ENCODE data around the gene HOXD4. TPM values are rescaled to one million over a fixed set of nuclear protein-coding genes. Genes with fewer than 3 reads are reported as not detected.

The HOXD4 gene
- total RNA-seq, 2 experiments from 2014 or later: not detected

- Mint-ChIP-seq H3K4me1 (ENCODE audit: low read depth) (peaks cover 23% of the 10 kb centered on the region), H3K4me3 (no peak overlapping the region), H3K27me3 (peaks cover 76% of the 10 kb centered on the region), H3K27ac (no peak overlapping the region), H3K36me3 (peaks cover 7% of the 10 kb centered on the region), H3K9me3 (no peaks in the 10 kb centered on the region)
- CTCF ChIA-PET: interaction anchor here (1.5 to 2.0 kb wide), 2 partner anchors 48 to 77 kb away, joined by 4 to 8 read pairs; no protein-coding TSS in a partner anchor
- no peak for DNase-seq
- POLR2A ChIA-PET: no interaction called here
- intact Hi-C loops (cut with micrococcal nuclease): loop anchor here (5.0 kb wide), 1 partner anchor 47 kb away; the partner anchor contains the start of gene HOXD8
These were observed 23.1 kb downstream of the HOXD4 start for GRCh38 chr2:176174382-176174823.

DNA sequence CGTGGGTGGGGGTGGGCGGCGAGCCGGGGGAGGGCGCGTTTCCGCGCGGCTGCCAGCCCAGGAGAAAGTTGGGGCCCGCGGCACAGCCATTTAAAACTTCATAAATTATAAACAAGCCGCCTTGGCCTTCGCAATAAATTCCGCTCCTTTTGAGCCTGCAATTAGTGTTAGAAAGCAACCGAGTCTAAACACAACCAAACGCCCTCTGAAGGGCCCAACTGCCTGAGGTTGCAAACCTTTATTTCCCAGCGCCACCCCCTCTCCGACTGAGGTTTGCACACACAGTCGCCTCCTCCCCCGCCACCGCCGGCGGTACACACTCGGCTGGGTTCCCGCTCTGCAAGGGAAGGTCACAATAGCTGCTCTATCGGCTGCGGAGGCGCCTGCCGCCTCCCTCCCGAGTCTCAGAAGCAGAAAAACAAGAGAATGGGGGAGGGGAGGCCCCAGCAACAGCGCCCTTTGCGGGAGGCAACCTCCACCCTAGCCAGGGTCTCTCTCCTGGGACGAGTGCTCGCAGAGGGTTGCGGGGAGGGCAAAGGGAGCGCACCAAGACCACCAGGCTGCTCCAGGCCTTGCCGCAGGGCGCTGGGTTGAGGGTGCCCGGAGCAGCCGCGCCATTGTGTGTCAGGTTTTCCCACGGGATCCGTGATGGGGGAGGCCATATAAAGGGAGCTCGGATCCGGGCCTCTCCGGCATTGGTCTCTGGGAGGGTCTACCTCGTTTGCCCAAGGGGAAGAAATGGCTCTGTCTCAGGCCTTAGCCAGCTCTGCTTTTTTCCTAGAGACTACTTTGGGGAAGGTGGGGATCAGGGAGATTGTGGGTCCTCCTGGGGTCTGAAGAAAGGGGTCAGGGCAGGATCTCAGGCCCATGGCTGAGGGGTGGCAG lies 23.7 kb downstream of the HOXD4 start:
- ChIA-PET CTCF (interaction anchor here (0.9 to 2.0 kb wide), 3 partner anchors 48 to 480 kb away, joined by 3 to 8 read pairs (median 4); no protein-coding TSS in a partner anchor), POLR2A (no interaction called here)
- H3K27ac Mint-ChIP-seq: no peak overlapping the region
- H3K4me1 Mint-ChIP-seq (ENCODE audit: low read depth): peaks cover 23% of the 10 kb centered on the region
- no peaks in the 10 kb centered on the region for H3K9me3 Mint-ChIP-seq
- intact Hi-C loops (cut with micrococcal nuclease): loop anchor here (5.0 kb wide), 1 partner anchor 48 kb away; the partner anchor contains the start of gene HOXD8
- peak; percentile 34 for DNase-seq
- H3K4me3 Mint-ChIP-seq: no peak overlapping the region
- H3K36me3 Mint-ChIP-seq: peaks cover 7% of the 10 kb centered on the region
- peaks cover 78% of the 10 kb centered on the region for H3K27me3 Mint-ChIP-seq

DNA sequence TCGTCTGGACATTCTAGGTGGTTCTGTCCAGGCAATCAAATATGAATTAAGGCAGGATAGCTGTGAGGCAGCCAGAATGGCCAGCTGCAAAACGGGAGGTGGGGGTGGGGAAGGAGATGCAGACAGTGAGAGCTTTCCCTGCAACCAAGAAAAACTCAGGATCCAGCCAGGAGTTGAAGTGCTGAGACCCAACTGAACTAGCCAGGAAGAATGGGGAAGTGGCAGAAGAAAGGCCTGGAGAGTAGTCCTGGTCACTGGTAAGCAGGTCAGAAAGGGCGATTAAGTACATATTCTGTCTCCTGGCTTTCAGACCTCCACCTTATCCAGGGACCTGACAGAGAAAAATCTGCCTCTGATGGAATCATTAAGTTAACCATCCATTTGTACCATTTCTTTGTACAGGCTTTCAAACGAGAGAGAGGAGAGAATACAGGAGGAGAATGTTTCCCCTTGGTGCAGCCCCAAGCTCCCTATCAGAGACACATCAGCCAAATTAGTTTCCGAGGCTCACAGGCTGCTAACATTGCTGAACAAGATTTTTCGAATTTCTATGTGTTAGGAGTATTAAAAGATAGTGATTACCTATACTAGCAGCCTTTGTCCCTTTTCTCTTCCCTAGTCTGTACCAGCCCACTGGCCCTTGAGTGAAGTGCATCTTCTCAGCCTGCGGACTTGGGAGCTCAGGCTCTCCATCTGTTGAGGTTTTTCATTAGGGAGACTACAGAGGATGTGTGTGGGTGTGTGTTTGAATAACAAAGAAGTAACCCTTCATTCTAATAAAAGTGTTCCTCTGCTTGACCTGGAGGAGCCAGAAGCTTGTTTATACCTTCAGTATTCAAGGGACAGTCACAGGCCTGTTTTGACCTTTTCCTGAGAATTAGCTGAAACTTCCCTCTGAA lies 24.6 kb downstream of the HOXD4 start:
- H3K4me3 Mint-ChIP-seq: no peak overlapping the region
- ChIA-PET POLR2A (no interaction called here), CTCF (interaction anchor here (0.6 to 2.0 kb wide), 4 partner anchors 49 to 1523 kb away, joined by 3 to 8 read pairs (median 4); no protein-coding TSS in a partner anchor)
- H3K27ac Mint-ChIP-seq: no peak overlapping the region
- no peaks in the 10 kb centered on the region for H3K9me3 Mint-ChIP-seq
- peaks cover 79% of the 10 kb centered on the region for H3K27me3 Mint-ChIP-seq
- intact Hi-C loops (cut with micrococcal nuclease): no loop called here
- peaks cover 7% of the 10 kb centered on the region for H3K36me3 Mint-ChIP-seq
- peaks cover 23% of the 10 kb centered on the region for H3K4me1 Mint-ChIP-seq (ENCODE audit: low read depth)
- DNase-seq: no peak

GRCh38 chr2:176177580-176178037 lies 26.3 kb downstream of the HOXD4 start:
- Mint-ChIP-seq H3K4me1 (ENCODE audit: low read depth) (peaks cover 20% of the 10 kb centered on the region), H3K9me3 (no peaks in the 10 kb centered on the region), H3K4me3 (no peak overlapping the region), H3K27ac (no peak overlapping the region), H3K27me3 (peaks cover 76% of the 10 kb centered on the region), H3K36me3 (peaks cover 6% of the 10 kb centered on the region)
- ChIA-PET POLR2A (no interaction called here), CTCF (interaction anchor here (1.5 kb wide), 1 partner anchor 51 kb away, joined by 4 read pairs; no protein-coding TSS in a partner anchor)
- intact Hi-C loops (cut with micrococcal nuclease): no loop called here
- no peak for DNase-seq

GRCh38 chr2:176178038-176178756 lies 26.8 kb downstream of the HOXD4 start:
- Mint-ChIP-seq H3K4me1 (ENCODE audit: low read depth) (peaks cover 17% of the 10 kb centered on the region), H3K4me3 (no peak overlapping the region), H3K9me3 (no peaks in the 10 kb centered on the region), H3K27ac (no peak overlapping the region), H3K36me3 (peaks cover 3% of the 10 kb centered on the region), H3K27me3 (peaks cover 77% of the 10 kb centered on the region)
- CTCF ChIA-PET: interaction anchor here (1.5 kb wide), 1 partner anchor 51 kb away, joined by 4 read pairs; no protein-coding TSS in a partner anchor
- intact Hi-C loops (cut with micrococcal nuclease): no loop called here
- POLR2A ChIA-PET: no interaction called here
- DNase-seq: no peak

- Mint-ChIP-seq H3K36me3 (no peaks in the 10 kb centered on the region), H3K27me3 (peaks cover 75% of the 10 kb centered on the region), H3K27ac (no peak overlapping the region), H3K4me1 (ENCODE audit: low read depth) (peaks cover 13% of the 10 kb centered on the region), H3K9me3 (no peaks in the 10 kb centered on the region), H3K4me3 (no peak overlapping the region)
- DNase-seq: no peak
- intact Hi-C loops (cut with micrococcal nuclease): no loop called here
- POLR2A ChIA-PET: no interaction called here
- CTCF ChIA-PET: no interaction called here
These were observed 27.5 kb downstream of the HOXD4 start for GRCh38 chr2:176178757-176179295.

DNA sequence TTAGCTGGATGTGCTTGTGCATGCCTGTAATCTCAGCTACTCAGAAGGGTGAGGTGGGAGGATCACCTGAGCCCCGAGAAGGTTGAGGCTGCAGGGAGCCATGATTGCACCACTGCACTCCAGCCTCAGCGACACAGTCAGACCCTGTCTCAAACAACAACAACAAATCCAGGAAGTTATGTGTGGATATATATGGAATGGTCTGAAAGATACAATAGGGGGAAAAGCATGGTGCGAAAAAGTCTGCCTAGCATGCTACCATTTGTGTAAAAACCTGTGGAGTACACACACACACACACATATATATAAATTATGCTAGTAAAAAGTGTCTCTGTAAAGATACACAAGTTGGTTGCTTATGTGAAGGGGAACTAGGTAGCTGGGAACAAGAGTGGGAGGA lies 30.2 kb downstream of the HOXD4 start:
- POLR2A ChIA-PET: no interaction called here
- Mint-ChIP-seq H3K27ac (no peak overlapping the region), H3K4me3 (no peak overlapping the region), H3K36me3 (no peaks in the 10 kb centered on the region), H3K27me3 (peaks cover 61% of the 10 kb centered on the region), H3K9me3 (no peaks in the 10 kb centered on the region), H3K4me1 (ENCODE audit: low read depth) (peaks cover 3% of the 10 kb centered on the region)
- CTCF ChIA-PET: interaction anchor here (0.6 kb wide), 2 partner anchors 31 to 274 kb away, joined by 3 read pairs; no protein-coding TSS in a partner anchor
- intact Hi-C loops (cut with micrococcal nuclease): no loop called here
- DNase-seq: no peak

DNA sequence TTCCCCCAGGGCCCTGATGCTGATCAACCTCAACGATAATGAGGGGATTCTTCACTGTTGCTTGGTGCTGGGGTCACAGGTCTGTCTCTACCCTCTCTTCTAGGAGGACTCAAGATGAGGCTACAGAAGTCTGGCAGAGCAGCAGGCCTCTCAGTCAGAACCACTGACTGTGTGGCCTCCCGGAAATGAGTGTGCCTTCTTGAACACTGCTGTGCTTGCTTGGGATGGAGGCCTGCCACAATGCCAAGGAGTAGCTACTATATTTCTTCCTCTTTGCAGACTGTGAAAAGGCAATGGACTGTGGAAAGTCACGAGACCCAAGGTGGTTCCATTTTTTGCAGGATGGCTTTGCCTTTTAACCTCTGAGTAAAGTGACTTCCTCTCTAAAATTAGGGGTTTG lies 31.3 kb downstream of the HOXD4 start:
- ChIA-PET CTCF (no interaction called here), POLR2A (no interaction called here)
- DNase-seq: no peak
- no peaks in the 10 kb centered on the region for H3K9me3 Mint-ChIP-seq
- intact Hi-C loops (cut with micrococcal nuclease): no loop called here
- no peak overlapping the region for H3K27ac Mint-ChIP-seq
- H3K36me3 Mint-ChIP-seq: no peaks in the 10 kb centered on the region
- H3K4me3 Mint-ChIP-seq: no peak overlapping the region
- H3K27me3 Mint-ChIP-seq: peaks cover 60% of the 10 kb centered on the region
- H3K4me1 Mint-ChIP-seq (ENCODE audit: low read depth): peaks cover 5% of the 10 kb centered on the region

DNA sequence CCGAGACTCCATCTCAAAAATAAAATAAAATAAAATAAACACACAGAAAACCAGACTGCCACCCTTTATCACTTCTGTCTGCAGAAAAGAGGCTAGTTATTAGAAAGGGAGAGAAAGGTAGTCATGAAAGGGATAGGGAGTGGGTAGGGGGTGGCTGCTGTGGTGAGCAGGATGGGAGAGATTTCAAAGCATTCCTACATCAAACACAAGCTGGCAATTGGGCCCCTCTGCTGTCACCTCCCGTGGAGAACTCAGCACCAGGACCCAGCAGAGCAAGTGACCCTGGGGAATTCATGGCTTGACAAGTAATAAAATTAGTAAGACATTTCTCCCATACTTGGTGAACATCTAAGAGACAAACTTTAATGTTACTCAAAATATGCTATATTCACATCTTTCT lies 33.4 kb downstream of the HOXD4 start:
- H3K4me1 Mint-ChIP-seq (ENCODE audit: low read depth): peaks cover 16% of the 10 kb centered on the region
- ChIA-PET CTCF (no interaction called here), POLR2A (no interaction called here)
- no peaks in the 10 kb centered on the region for H3K9me3 Mint-ChIP-seq
- no peaks in the 10 kb centered on the region for H3K36me3 Mint-ChIP-seq
- intact Hi-C loops (cut with micrococcal nuclease): no loop called here
- no peak overlapping the region for H3K4me3 Mint-ChIP-seq
- H3K27ac Mint-ChIP-seq: no peak overlapping the region
- H3K27me3 Mint-ChIP-seq: peaks cover 58% of the 10 kb centered on the region
- DNase-seq: no peak

DNA sequence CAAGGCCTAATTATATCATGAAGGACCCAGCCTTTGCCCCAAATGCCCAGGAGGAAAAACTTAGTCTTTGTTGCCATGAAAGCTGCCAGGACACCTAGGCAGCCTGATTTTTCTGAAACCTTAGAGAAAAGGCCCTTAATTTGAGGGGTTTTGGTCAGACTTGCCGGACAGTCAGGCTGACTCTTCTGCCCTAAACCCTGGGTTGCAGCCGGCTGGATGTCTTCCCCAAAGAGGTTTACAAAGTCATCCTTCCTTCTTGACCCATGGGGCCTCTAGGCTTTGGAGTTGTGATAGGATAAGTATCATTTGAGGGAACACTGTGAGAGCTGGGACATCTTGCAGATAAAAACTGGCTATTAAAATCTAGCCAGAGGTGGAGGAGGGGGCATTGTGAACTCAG lies 34.7 kb downstream of the HOXD4 start:
- Mint-ChIP-seq H3K36me3 (no peaks in the 10 kb centered on the region), H3K4me3 (no peak overlapping the region), H3K27ac (no peak overlapping the region), H3K9me3 (no peaks in the 10 kb centered on the region), H3K27me3 (peaks cover 57% of the 10 kb centered on the region), H3K4me1 (ENCODE audit: low read depth) (peaks cover 19% of the 10 kb centered on the region)
- ChIA-PET CTCF (no interaction called here), POLR2A (no interaction called here)
- DNase-seq: no peak
- intact Hi-C loops (cut with micrococcal nuclease): no loop called here

GRCh38 chr2:176187200-176187898 lies 36.0 kb downstream of the HOXD4 start:
- H3K4me3 Mint-ChIP-seq: peak overlapping the region; percentile 75
- ChIA-PET POLR2A (no interaction called here), CTCF (interaction anchor here (0.6 kb wide), 2 partner anchors 16 to 61 kb away, joined by 3 read pairs; no protein-coding TSS in a partner anchor)
- H3K36me3 Mint-ChIP-seq: no peaks in the 10 kb centered on the region
- peaks cover 19% of the 10 kb centered on the region for H3K4me1 Mint-ChIP-seq (ENCODE audit: low read depth)
- intact Hi-C loops (cut with micrococcal nuclease): no loop called here
- H3K27ac Mint-ChIP-seq: no peak overlapping the region
- peaks cover 60% of the 10 kb centered on the region for H3K27me3 Mint-ChIP-seq
- no peak for DNase-seq
- no peaks in the 10 kb centered on the region for H3K9me3 Mint-ChIP-seq
